ENCODE results near the gene GSK3A.

The GSK3A gene

DNA sequence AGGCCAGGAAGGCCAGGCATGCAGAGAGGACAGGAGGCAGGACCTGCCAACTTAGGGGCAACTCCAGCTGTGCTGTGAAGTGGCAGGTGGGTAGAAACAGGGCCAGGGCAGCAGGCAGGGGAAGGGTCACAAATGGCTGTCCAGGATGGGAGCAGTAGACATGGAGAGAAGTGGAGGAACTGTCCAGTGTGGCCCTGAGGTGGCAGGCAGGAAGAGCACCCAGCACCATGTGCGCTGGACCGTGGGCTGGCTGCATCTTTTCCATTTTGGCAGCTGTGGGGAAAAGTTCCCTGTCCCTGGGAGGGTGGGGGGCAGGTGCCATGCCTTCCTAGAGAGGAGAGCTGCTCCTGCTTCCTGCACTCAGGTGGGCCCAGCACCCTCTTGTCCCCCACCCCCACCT lies 38.7 kb downstream of the GSK3A start:
- Histone ChIP-seq H4K91ac (ENCODE audit: low read depth, low read length) (no peak overlapping the region), H3K23ac (ENCODE audit: low read length) (no peak overlapping the region), H3K27ac (ENCODE audit: low read depth, low read length) (no peak overlapping the region), H3K4ac (ENCODE audit: low read depth, low read length) (no peak overlapping the region), H2BK120ac (ENCODE audit: insufficient read depth, low read length, poor library complexity) (no peak overlapping the region), H3K4me2 (ENCODE audit: low read length) (no peak overlapping the region), H3K27me3 (ENCODE audit: insufficient read depth, low read length) (no peaks in the 10 kb centered on the region), H3K14ac (ENCODE audit: low read length) (no peak overlapping the region), H4K12ac (ENCODE audit: low read depth, low read length) (no peak overlapping the region), H4K8ac (ENCODE audit: low read depth, low read length) (no peak overlapping the region), H2BK5ac (ENCODE audit: low read depth, low read length, poor library complexity) (no peak overlapping the region), H2AFZ (ENCODE audit: insufficient read depth, low read length, poor library complexity) (no peak overlapping the region), H3K4me3 (ENCODE audit: low read depth, low read length) (no peak overlapping the region), H3K9ac (ENCODE audit: low read length) (no peak overlapping the region), H3K36me3 (ENCODE audit: control insufficient read depth in 1 of 2, insufficient read depth in 2 of 2, low read length in 2 of 2) (peaks cover 65 to 79% of the 10 kb centered on the region in 2 experiments), H3K9me3 (ENCODE audit: insufficient read depth, low read depth, low read length) (no peaks in the 10 kb centered on the region), H3K79me2 (ENCODE audit: control insufficient read depth, insufficient read depth, low read length, poor library complexity) (peaks cover 2% of the 10 kb centered on the region), H3K18ac (ENCODE audit: low read length) (no peak overlapping the region), H3K4me1 (ENCODE audit: control insufficient read depth in 1 of 2, insufficient read depth in 2 of 2, low read length in 2 of 2) (peaks cover 17 to 21% of the 10 kb centered on the region in 2 experiments), H3K79me1 (ENCODE audit: low read length) (peaks cover 10% of the 10 kb centered on the region), H2AK5ac (ENCODE audit: low read length) (no peak overlapping the region), H2BK12ac (ENCODE audit: low read length) (no peak overlapping the region)
- no peak for DNase-seq
- no CpG with 5 or more reads among the region's 2 CpGs for WGBS (ENCODE audit: extremely low coverage, insufficient coverage, insufficient read length)

DNA sequence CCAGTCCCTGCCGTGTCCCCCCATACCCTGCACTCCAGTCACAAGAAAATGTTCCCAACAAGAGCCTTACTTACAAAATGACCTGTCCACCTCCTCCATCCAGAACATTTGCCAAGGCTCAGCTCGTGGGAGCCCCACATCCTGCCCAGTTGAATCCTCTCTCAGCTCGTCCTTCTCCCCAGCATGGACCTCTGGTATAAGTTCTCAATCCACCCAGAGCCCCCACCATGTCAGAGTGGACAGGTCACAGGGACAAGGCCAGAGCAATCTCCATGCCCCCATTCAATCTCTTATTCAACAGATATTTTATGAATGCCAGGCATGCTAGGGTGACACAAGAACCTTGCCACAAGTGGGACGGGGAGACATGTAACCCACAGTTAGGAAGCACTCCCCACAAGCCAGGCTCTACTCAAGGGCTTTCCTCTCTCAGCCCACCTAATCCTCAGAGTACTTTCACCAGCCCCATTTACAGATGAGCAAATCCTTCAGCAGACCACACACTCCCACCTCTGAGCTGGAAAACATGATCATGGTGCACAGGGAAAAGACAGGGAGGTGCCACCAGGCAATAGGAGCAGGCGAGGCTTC lies 40.0 kb downstream of the GSK3A start:
- Histone ChIP-seq H2AFZ (ENCODE audit: insufficient read depth, low read length, poor library complexity) (no peak overlapping the region), H3K36me3 (ENCODE audit: control insufficient read depth in 1 of 2, insufficient read depth in 2 of 2, low read length in 2 of 2) (peaks cover 63 to 77% of the 10 kb centered on the region in 2 experiments), H3K79me2 (ENCODE audit: control insufficient read depth, insufficient read depth, low read length, poor library complexity) (peaks cover 2% of the 10 kb centered on the region), H3K79me1 (ENCODE audit: low read length) (peaks cover 7% of the 10 kb centered on the region), H3K23ac (ENCODE audit: low read length) (no peak overlapping the region), H4K12ac (ENCODE audit: low read depth, low read length) (no peak overlapping the region), H3K9me3 (ENCODE audit: insufficient read depth, low read depth, low read length) (no peaks in the 10 kb centered on the region), H3K4me1 (ENCODE audit: control insufficient read depth in 1 of 2, insufficient read depth in 2 of 2, low read length in 2 of 2) (peaks cover 11 to 15% of the 10 kb centered on the region in 2 experiments), H3K9ac (ENCODE audit: low read length) (no peak overlapping the region), H2BK120ac (ENCODE audit: insufficient read depth, low read length, poor library complexity) (no peak overlapping the region), H3K27ac (ENCODE audit: low read depth, low read length) (no peak overlapping the region), H2AK5ac (ENCODE audit: low read length) (no peak overlapping the region), H3K4ac (ENCODE audit: low read depth, low read length) (no peak overlapping the region), H2BK5ac (ENCODE audit: low read depth, low read length, poor library complexity) (no peak overlapping the region), H4K8ac (ENCODE audit: low read depth, low read length) (no peak overlapping the region), H3K4me3 (ENCODE audit: low read depth, low read length) (no peak overlapping the region), H2BK12ac (ENCODE audit: low read length) (no peak overlapping the region), H3K27me3 (ENCODE audit: insufficient read depth, low read length) (no peaks in the 10 kb centered on the region), H3K14ac (ENCODE audit: low read length) (no peak overlapping the region), H4K91ac (ENCODE audit: low read depth, low read length) (no peak overlapping the region), H3K4me2 (ENCODE audit: low read length) (no peak overlapping the region), H3K18ac (ENCODE audit: low read length) (no peak overlapping the region)
- no CpG with 5 or more reads among the region's 5 CpGs for WGBS (ENCODE audit: extremely low coverage, insufficient coverage, insufficient read length)
- DNase-seq = no peak

DNA sequence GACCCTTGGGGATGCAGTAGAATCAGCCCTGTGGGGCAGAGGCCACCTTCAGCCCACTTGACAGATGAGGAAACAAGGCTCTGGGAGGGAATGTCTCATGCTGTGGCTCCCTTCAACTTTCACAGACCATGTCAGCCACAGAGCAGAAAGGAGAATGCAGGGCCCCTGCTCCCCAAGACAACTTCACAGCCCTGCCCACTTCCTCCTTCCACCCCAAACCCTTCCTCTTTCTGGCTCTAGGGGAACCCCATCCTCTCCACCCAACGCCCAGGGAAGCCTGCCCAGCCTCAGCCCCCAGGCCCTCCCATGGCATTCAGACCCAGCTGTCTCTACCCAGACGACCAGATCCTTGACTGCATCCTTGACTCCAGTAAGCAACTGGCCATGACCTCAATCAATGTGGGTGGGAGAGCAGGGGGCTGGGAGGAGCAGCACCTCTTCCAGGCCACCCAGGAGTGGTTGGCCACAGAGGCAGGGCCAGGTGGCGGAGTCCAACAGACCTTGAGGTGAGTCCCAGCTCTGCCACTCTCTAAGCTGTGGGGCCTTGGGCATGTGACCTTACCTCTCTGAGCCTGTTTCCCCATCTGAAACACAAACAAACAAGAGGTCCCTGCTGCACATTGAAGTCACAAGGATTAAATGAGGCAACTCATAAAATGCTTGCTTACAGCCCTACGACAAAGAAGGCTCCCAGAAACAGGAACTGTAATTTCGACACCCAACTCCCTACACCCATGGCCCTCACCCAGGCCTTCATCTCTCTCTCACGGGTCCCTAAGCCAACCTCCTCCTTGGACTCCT lies 40.7 kb downstream of the GSK3A start:
- Histone ChIP-seq H3K18ac (ENCODE audit: low read length) (no peak overlapping the region), H3K36me3 (ENCODE audit: control insufficient read depth in 1 of 2, insufficient read depth in 2 of 2, low read length in 2 of 2) (peaks cover 61 to 80% of the 10 kb centered on the region in 2 experiments), H4K12ac (ENCODE audit: low read depth, low read length) (no peak overlapping the region), H3K23ac (ENCODE audit: low read length) (no peak overlapping the region), H2BK12ac (ENCODE audit: low read length) (no peak overlapping the region), H2BK120ac (ENCODE audit: insufficient read depth, low read length, poor library complexity) (no peak overlapping the region), H2AK5ac (ENCODE audit: low read length) (no peak overlapping the region), H3K4ac (ENCODE audit: low read depth, low read length) (no peak overlapping the region), H4K91ac (ENCODE audit: low read depth, low read length) (no peak overlapping the region), H3K27ac (ENCODE audit: low read depth, low read length) (no peak overlapping the region), H2AFZ (ENCODE audit: insufficient read depth, low read length, poor library complexity) (no peak overlapping the region), H3K4me2 (ENCODE audit: low read length) (no peak overlapping the region), H3K9me3 (ENCODE audit: insufficient read depth, low read depth, low read length) (no peaks in the 10 kb centered on the region), H3K4me3 (ENCODE audit: low read depth, low read length) (no peak overlapping the region), H3K9ac (ENCODE audit: low read length) (no peak overlapping the region), H4K8ac (ENCODE audit: low read depth, low read length) (no peak overlapping the region), H2BK5ac (ENCODE audit: low read depth, low read length, poor library complexity) (no peak overlapping the region), H3K79me1 (ENCODE audit: low read length) (peaks cover 5% of the 10 kb centered on the region), H3K14ac (ENCODE audit: low read length) (no peak overlapping the region), H3K27me3 (ENCODE audit: insufficient read depth, low read length) (no peaks in the 10 kb centered on the region), H3K4me1 (ENCODE audit: control insufficient read depth in 1 of 2, insufficient read depth in 2 of 2, low read length in 2 of 2) (peaks cover 4 to 8% of the 10 kb centered on the region in 2 experiments), H3K79me2 (ENCODE audit: control insufficient read depth, insufficient read depth, low read length, poor library complexity) (peaks cover 2% of the 10 kb centered on the region)
- DNase-seq = peak in 1 of 2 donors; percentile 35
- no CpG with 5 or more reads among the region's 6 CpGs for WGBS (ENCODE audit: extremely low coverage, insufficient coverage, insufficient read length)

DNA sequence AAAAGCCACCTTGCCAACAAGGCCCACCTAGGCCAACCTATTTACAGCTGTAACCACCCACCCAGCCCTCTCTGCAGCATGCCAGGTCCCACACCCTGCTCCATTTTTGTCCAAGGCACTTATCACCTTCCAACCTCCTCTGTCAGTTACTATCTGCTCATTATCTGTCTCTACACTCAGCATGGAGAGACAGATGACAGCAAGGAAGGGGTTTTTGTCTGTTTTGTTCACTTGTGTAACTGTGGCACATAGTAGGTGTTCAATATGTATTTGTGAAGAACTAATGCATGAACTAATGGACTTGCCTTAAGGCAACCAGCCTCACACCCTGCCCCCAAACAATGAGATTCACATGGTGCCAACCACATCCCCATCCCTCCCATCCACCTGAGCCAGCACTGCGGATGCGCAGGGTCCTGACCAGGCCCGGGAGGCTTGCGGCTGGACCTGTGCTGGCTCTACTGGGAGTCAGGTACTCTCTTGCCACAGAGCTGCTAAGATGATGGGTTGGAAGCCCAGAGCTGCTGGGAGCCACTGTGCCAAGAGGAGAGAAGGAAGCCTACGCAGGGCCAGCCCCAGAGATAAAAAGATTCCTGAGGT lies 42.2 kb downstream of the GSK3A start:
- no peak overlapping the region for H3K9ac ChIP-seq (ENCODE audit: low read length)
- H3K4me2 ChIP-seq (ENCODE audit: low read length) = no peak overlapping the region
- H3K79me1 ChIP-seq (ENCODE audit: low read length) = no peaks in the 10 kb centered on the region
- no peak overlapping the region for H2AK5ac ChIP-seq (ENCODE audit: low read length)
- no peak overlapping the region for H4K8ac ChIP-seq (ENCODE audit: low read depth, low read length)
- peaks cover 52 to 76% of the 10 kb centered on the region in 2 experiments for H3K36me3 ChIP-seq (ENCODE audit: control insufficient read depth in 1 of 2, insufficient read depth in 2 of 2, low read length in 2 of 2)
- no peak overlapping the region for H3K4ac ChIP-seq (ENCODE audit: low read depth, low read length)
- H4K91ac ChIP-seq (ENCODE audit: low read depth, low read length) = no peak overlapping the region
- no peaks in the 10 kb centered on the region for H3K79me2 ChIP-seq (ENCODE audit: control insufficient read depth, insufficient read depth, low read length, poor library complexity)
- no peak overlapping the region for H3K27ac ChIP-seq (ENCODE audit: low read depth, low read length)
- no peak overlapping the region for H3K4me3 ChIP-seq (ENCODE audit: low read depth, low read length)
- H4K12ac ChIP-seq (ENCODE audit: low read depth, low read length) = no peak overlapping the region
- H2AFZ ChIP-seq (ENCODE audit: insufficient read depth, low read length, poor library complexity) = no peak overlapping the region
- peak overlapping the region; percentile 34 for H3K18ac ChIP-seq (ENCODE audit: low read length)
- no peaks in the 10 kb centered on the region for H3K27me3 ChIP-seq (ENCODE audit: insufficient read depth, low read length)
- H2BK12ac ChIP-seq (ENCODE audit: low read length) = no peak overlapping the region
- DNase-seq = no peak
- H3K9me3 ChIP-seq (ENCODE audit: insufficient read depth, low read depth, low read length) = no peaks in the 10 kb centered on the region
- H3K14ac ChIP-seq (ENCODE audit: low read length) = no peak overlapping the region
- H2BK5ac ChIP-seq (ENCODE audit: low read depth, low read length, poor library complexity) = no peak overlapping the region
- no peak overlapping the region for H3K23ac ChIP-seq (ENCODE audit: low read length)
- peaks cover 0 to 4% of the 10 kb centered on the region in 2 experiments for H3K4me1 ChIP-seq (ENCODE audit: control insufficient read depth in 1 of 2, insufficient read depth in 2 of 2, low read length in 2 of 2)
- WGBS (ENCODE audit: extremely low coverage, insufficient coverage, insufficient read length) = no CpG with 5 or more reads among the region's 5 CpGs
- H2BK120ac ChIP-seq (ENCODE audit: insufficient read depth, low read length, poor library complexity) = no peak overlapping the region
